Progenitor cell of endocrine pancreas (in vitro differentiated cells): ENCODE data around the gene RPAP3. TPM values are rescaled to one million over a fixed set of nuclear protein-coding genes. Genes with fewer than 3 reads are reported as not detected.

Experiments
- DNase-seq: peaks from one replicate; pipeline ENCODE4 v3.0.0; 2021; ENCODE audit warnings: low spot score; ENCODE audit not compliant: unreplicated experiment
- H3K27ac Mint-ChIP-seq: 2 replicates; pipeline ENCODE4 v1.8.0; 2021; ENCODE audit warnings: mild to moderate bottlenecking, moderate library complexity, mixed read lengths
- H3K27me3 Mint-ChIP-seq: 2 replicates; pipeline ENCODE4 v1.8.0; 2021; ENCODE audit warnings: mixed read lengths
- H3K36me3 Mint-ChIP-seq: 2 replicates; pipeline ENCODE4 v1.8.0; 2022; ENCODE audit warnings: mixed read lengths; ENCODE audit not compliant: insufficient read depth
- H3K4me1 Mint-ChIP-seq: 2 replicates; pipeline ENCODE4 v1.8.0; 2021; ENCODE audit warnings: low read depth, mixed read lengths
- H3K4me3 Mint-ChIP-seq: 2 replicates; pipeline ENCODE4 v1.8.0; 2021; ENCODE audit warnings: low read depth, mild to moderate bottlenecking, moderate library complexity, mixed read lengths
- H3K9me3 Mint-ChIP-seq: 2 replicates; pipeline ENCODE4 v1.8.0; 2021; ENCODE audit warnings: low read depth, mixed read lengths
- CTCF ChIP-seq: fragments of 200-600 bp; sonication (generic); IDR thresholded peaks from one replicate; pipeline ENCODE4 v1.5.0; 2021; ENCODE audit warnings: antibody characterized with exemption, mild to moderate bottlenecking; ENCODE audit not compliant: unreplicated experiment
- total RNA-seq: library from RNA; stranded (reverse); gene quantifications from 2 replicates; pipeline ENCODE4 v1.2.1, GENCODE V29; 2021

The RPAP3 gene
- total RNA-seq, 1 donor from 2014 or later = 36.4 TPM

- Mint-ChIP-seq H3K4me1 (no peaks in the 10 kb centered on the region), H3K36me3 (peaks cover 33% of the 10 kb centered on the region), H3K27ac (no peak overlapping the region), H3K4me3 (no peak overlapping the region), H3K9me3 (peaks cover 26% of the 10 kb centered on the region), H3K27me3 (no peaks in the 10 kb centered on the region)
- TF ChIP-seq CTCF = no peak
- DNase-seq = no peak
These were observed 90.1 kb downstream of the RPAP3 start for GRCh38 chr12:47615711-47616110.

GRCh38 chr12:47614521-47614920, 91.3 kb downstream of the RPAP3 start:
- Mint-ChIP-seq H3K4me1 (no peaks in the 10 kb centered on the region), H3K27me3 (no peaks in the 10 kb centered on the region)
- no peak for TF ChIP-seq CTCF

GRCh38 chr12:47612953-47613352, 92.9 kb downstream of the RPAP3 start:
- H3K36me3 Mint-ChIP-seq = peaks cover 48% of the 10 kb centered on the region
- H3K9me3 Mint-ChIP-seq = peaks cover 41% of the 10 kb centered on the region
- no peak for TF ChIP-seq CTCF
- H3K4me1 Mint-ChIP-seq = no peaks in the 10 kb centered on the region
- no peaks in the 10 kb centered on the region for H3K27me3 Mint-ChIP-seq
- no peak for DNase-seq
- H3K27ac Mint-ChIP-seq = no peak overlapping the region
- H3K4me3 Mint-ChIP-seq = no peak overlapping the region

More at GRCh38 chr12:47614521-47614920, 91.3 kb downstream of the RPAP3 start:
- H3K4me3 Mint-ChIP-seq = no peak overlapping the region
- H3K9me3 Mint-ChIP-seq = peaks cover 35% of the 10 kb centered on the region
- H3K36me3 Mint-ChIP-seq = peaks cover 43% of the 10 kb centered on the region
- no peak for DNase-seq
- H3K27ac Mint-ChIP-seq = no peak overlapping the region

- no peak overlapping the region for H3K27ac Mint-ChIP-seq
- TF ChIP-seq CTCF = no peak
These were observed 93.9 kb downstream of the RPAP3 start for GRCh38 chr12:47611906-47612305.

More at GRCh38 chr12:47611906-47612305, 93.9 kb downstream of the RPAP3 start:
- Mint-ChIP-seq H3K36me3 (peaks cover 56% of the 10 kb centered on the region), H3K4me3 (no peak overlapping the region), H3K27me3 (no peaks in the 10 kb centered on the region), H3K9me3 (peaks cover 50% of the 10 kb centered on the region), H3K4me1 (no peaks in the 10 kb centered on the region)
- DNase-seq = no peak

Other genes with a start within 250 kb of the RPAP3 start
- gene ENDOU, start 19.5 kb upstream of the RPAP3 start, total RNA-seq = not detected in 2 replicates
- gene RAPGEF3, start 52.9 kb upstream of the RPAP3 start, total RNA-seq = 1.2 and 1.7 TPM in 2 replicates
- 15.1 and 16.2 TPM in 2 replicates for gene SLC48A1, start 67.2 kb upstream of the RPAP3 start, total RNA-seq
- 80.0 and 81.0 TPM in 2 replicates for gene HDAC7, start 113.9 kb upstream of the RPAP3 start, total RNA-seq
- gene VDR, start 199.0 kb upstream of the RPAP3 start, total RNA-seq = 0.31 and 0.38 TPM in 2 replicates